ENCODE results near the gene ZC3H12A. TPM values are rescaled to one million over a fixed set of nuclear protein-coding genes. Genes with fewer than 3 reads are reported as not detected.

ZC3H12A gene
- total and polyA plus RNA-seq, 7 donors: 7.4 to 72.4 (median 14.4) TPM

GRCh38 chr1:37480581-37481288, 6.4 kb downstream of the ZC3H12A start:
- TF ChIP-seq, protein P1, sequence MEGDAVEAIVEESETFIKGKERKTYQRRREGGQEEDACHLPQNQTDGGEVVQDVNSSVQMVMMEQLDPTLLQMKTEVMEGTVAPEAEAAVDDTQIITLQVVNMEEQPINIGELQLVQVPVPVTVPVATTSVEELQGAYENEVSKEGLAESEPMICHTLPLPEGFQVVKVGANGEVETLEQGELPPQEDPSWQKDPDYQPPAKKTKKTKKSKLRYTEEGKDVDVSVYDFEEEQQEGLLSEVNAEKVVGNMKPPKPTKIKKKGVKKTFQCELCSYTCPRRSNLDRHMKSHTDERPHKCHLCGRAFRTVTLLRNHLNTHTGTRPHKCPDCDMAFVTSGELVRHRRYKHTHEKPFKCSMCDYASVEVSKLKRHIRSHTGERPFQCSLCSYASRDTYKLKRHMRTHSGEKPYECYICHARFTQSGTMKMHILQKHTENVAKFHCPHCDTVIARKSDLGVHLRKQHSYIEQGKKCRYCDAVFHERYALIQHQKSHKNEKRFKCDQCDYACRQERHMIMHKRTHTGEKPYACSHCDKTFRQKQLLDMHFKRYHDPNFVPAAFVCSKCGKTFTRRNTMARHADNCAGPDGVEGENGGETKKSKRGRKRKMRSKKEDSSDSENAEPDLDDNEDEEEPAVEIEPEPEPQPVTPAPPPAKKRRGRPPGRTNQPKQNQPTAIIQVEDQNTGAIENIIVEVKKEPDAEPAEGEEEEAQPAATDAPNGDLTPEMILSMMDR (IDR thresholded peaks at IDR 0.05): no peak
- TF ChIP-seq POLR2AphosphoS5 (IDR thresholded peaks at IDR 0.05) (no peak), POLR2A (IDR thresholded peaks at IDR 0.05) (no peak), EP300 (IDR thresholded peaks at IDR 0.05) (no peak)
- no peak overlapping the region for H3K4me3 ChIP-seq
- H3K36me3 ChIP-seq: peaks cover 17 to 51% (median 44%) of the 10 kb centered on the region in 4 donors
- no peaks in the 10 kb centered on the region for H3K9me3 ChIP-seq
- DNase-seq: no peak
- peak overlapping the region; percentile 94 to 99 (median 96) for H3K27ac ChIP-seq
- intact Hi-C loops (cut with DNase I): no loop called here
- 84 to 86% methylated on average over 10 of the region's 10 CpGs for WGBS, 2 donors
- peaks cover 0 to 60% (median 58%) of the 10 kb centered on the region in 4 donors for H3K4me1 ChIP-seq
- no peaks in the 10 kb centered on the region for H3K27me3 ChIP-seq

- Histone ChIP-seq H3K4me1 (peaks cover 0 to 60% (median 58%) of the 10 kb centered on the region in 4 donors), H3K9me3 (no peaks in the 10 kb centered on the region), H3K36me3 (peaks cover 17 to 51% (median 44%) of the 10 kb centered on the region in 4 donors), H3K27ac (peak overlapping the region in 1 of 4 donors; percentile 97), H3K4me3 (no peak overlapping the region), H3K27me3 (no peaks in the 10 kb centered on the region)
- DNase-seq: no peak
- TF ChIP-seq EP300 (IDR thresholded peaks at IDR 0.05) (no peak), POLR2A (IDR thresholded peaks at IDR 0.05) (no peak), POLR2AphosphoS5 (IDR thresholded peaks at IDR 0.05) (no peak)
- TF ChIP-seq, protein P1 (IDR thresholded peaks at IDR 0.05): no peak
- intact Hi-C loops (cut with DNase I): no loop called here
- 88 to 91% methylated on average over 26 of the region's 26 CpGs for WGBS, 2 donors
Observed at GRCh38 chr1:37481289-37482003, 7.1 kb downstream of the ZC3H12A start.

DNA sequence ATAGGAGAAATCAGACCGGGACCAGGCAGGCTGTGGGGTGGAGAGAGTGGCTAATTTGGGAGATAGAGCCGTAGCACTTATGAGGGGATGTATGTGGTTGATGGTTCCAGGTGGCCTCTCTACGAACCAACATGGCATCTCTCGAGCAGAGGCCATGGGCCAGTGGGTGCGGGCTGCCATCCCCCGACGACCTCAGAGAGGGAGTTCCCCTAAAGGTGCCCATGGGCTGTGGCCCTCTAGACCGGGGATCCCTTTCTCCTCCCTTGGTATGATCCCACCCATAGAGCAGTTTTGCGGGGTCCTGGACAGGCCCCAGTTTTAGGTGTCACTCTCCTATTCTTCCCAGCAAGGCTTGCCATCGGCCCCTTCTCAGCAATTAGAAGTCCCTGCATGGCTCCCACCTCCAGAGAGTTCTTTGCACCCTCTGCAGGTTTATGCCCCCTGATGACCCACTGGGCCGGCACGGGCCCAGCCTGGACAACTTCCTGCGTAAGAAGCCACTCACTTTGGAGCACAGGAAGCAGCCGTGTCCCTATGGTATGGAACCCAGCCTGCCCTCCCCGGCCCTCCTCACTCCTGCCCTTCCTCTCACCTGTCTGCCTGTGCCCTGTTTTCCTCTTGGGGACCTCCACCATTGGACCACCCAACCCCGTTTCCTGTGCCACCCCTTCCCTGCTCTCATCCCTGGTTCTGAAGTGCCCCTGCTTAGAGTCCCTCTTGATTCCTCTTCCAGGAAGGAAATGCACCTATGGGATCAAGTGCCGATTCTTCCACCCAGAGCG, 7.8 kb downstream of the ZC3H12A start:
- Histone ChIP-seq H3K9me3 (no peaks in the 10 kb centered on the region), H3K36me3 (peaks cover 17 to 51% (median 44%) of the 10 kb centered on the region in 4 donors), H3K27ac (no peak overlapping the region), H3K4me1 (peaks cover 0 to 60% (median 58%) of the 10 kb centered on the region in 4 donors), H3K4me3 (no peak overlapping the region), H3K27me3 (no peaks in the 10 kb centered on the region)
- 86 to 90% methylated on average over 18 of the region's 18 CpGs for WGBS, 2 donors
- intact Hi-C loops (cut with DNase I): no loop called here
- TF ChIP-seq EP300 (IDR thresholded peaks at IDR 0.05): no peak
- TF ChIP-seq POLR2AphosphoS5 (IDR thresholded peaks at IDR 0.05): no peak
- TF ChIP-seq, protein P1 (IDR thresholded peaks at IDR 0.05): no peak
- no peak for TF ChIP-seq POLR2A (IDR thresholded peaks at IDR 0.05)
- DNase-seq: no peak

DNA sequence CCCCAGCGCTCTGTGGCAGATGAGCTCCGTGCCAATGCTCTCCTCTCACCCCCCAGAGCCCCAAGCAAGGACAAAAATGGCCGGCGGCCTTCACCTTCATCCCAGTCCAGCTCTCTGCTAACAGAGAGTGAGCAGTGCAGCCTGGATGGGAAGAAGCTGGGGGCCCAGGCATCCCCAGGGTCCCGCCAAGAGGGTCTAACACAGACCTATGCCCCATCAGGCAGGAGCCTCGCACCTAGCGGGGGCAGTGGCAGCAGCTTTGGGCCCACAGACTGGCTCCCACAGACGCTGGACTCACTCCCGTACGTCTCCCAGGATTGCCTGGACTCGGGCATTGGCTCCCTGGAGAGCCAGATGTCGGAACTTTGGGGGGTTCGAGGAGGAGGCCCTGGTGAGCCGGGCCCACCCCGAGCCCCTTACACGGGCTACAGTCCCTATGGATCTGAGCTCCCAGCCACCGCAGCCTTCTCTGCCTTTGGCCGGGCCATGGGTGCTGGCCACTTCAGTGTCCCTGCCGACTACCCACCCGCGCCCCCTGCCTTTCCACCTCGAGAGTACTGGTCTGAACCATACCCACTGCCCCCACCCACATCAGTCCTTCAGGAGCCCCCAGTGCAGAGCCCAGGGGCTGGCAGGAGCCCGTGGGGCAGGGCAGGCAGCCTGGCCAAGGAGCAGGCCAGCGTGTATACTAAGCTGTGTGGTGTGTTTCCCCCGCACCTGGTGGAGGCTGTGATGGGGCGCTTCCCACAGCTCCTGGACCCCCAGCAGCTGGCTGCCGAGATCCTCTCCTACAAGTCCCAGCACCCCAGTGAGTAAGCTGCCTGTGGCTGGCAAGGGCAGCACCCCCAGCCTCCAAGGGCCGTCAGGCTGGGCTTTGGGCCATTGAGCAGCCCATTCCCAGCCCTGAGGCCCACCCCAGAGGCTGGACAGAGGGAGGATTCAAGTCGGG, 8.7 kb downstream of the ZC3H12A start:
- 90 to 93% methylated on average over 29 of the region's 29 CpGs for WGBS, 2 donors
- intact Hi-C loops (cut with DNase I): no loop called here
- no peaks in the 10 kb centered on the region for H3K27me3 ChIP-seq
- no peak for TF ChIP-seq POLR2A (IDR thresholded peaks at IDR 0.05)
- TF ChIP-seq, protein P1 (IDR thresholded peaks at IDR 0.05): no peak
- no peak for TF ChIP-seq EP300 (IDR thresholded peaks at IDR 0.05)
- TF ChIP-seq POLR2AphosphoS5 (IDR thresholded peaks at IDR 0.05): no peak
- H3K4me1 ChIP-seq: peaks cover 0 to 60% (median 53%) of the 10 kb centered on the region in 4 donors
- no peak for DNase-seq
- peak overlapping the region in 2 of 4 donors; percentile 17 to 75 for H3K27ac ChIP-seq
- no peak overlapping the region for H3K4me3 ChIP-seq
- peaks cover 17 to 46% (median 44%) of the 10 kb centered on the region in 4 donors for H3K36me3 ChIP-seq
- no peaks in the 10 kb centered on the region for H3K9me3 ChIP-seq

Data from sigmoid colon (tissue), 7 donors.